TTC549 (cell line): Measurements from ENCODE around the gene DDRGK1.
"Not testable (repeated sequence)": the region's sequence is repeated elsewhere in the genome, so short reads cannot be mapped to it uniquely, and the experiment has no call there.

Source experiments
- FAIRE-seq: peaks from 2 replicates; lab custom pipeline; 2012; peaks lifted over from hg19 to GRCh38; lab: Jason Lieb, UNC

The DDRGK1 gene

DNA sequence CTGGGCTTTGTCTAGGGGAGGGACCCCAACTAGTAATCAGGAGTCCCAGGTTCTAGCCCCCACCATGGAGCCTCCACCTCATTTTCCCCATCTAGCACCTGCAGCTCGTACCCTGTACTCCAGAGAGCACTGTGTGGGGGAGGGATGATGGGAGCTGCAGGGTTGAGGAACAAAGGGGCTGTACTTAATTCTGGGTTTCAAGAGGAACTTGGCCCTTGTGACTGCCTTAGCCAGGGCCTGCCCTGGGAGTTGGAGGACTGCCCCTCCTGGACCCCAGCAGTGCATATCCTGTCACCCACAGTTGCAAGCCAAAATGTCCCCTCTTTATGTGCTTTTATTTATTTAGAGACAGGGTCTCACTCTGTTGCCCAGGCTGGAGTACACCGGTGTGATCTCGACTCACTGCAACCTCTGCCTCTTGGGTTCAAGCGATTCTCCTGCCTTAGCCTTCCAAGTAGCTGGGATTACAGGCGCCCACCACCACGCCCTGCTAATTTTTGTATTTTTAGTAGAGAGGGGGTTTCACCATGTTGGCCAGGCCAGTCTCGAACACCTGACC lies 11.0 kb upstream of the DDRGK1 start:
- not testable (repeated sequence) for FAIRE-seq

DNA sequence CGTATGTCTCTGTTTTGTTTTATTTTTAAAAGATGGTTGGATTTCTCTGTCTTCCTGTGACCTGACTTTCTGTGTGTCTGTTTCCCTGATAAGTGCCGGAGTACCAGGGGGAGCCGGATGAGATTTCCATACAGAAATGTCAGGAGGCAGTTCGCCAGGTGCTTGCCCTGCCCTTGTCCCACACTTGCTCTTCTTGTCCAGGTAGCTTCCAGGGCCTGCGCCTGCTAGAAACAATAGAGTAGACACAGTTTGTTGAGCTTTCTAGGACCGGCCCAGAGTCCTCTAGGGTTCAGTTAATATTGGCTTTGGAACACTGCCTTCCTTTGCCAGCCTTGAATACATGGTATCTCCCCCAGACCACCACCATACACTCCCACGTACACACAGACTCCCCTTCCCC lies 8.7 kb upstream of the DDRGK1 start:
- FAIRE-seq = no peak

DNA sequence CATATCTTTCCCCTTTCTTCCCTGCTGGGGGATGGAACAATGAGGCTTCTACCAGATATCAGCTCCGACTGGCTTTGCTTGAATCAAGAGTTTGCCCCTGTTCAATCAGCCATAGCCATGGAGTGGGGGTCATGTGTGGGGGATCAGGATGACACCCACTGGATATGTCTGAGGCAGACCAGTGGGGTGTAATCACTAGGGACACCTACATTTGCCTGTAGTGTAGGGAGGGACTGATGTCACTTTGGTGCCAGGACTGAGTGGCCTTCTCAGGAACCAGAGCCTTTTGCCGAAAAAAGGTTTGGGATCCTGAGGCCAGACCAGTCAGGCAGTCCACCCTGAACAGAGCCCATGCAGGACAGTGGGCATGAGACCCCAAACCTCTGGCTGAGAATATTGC lies 5.9 kb upstream of the DDRGK1 start:
- FAIRE-seq = no peak

DNA sequence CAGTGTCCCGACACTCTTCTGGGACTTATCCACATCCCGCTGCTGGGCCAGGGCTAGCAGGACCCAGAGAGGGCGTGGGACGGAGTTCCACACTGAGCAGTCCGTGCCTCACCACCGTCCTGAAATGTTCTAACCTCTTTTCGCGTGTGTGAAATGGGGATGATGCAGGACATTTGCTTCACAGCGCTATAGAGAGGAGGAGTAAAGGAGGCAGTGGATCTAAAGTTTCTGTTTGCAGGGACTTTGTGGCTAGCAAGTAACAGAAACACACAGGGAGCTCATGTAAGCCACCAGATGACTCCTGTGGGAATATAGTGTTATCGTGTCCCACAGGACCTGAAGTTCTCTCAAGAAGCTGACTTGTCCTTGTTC lies 5.5 kb upstream of the DDRGK1 start:
- FAIRE-seq = no peak

DNA sequence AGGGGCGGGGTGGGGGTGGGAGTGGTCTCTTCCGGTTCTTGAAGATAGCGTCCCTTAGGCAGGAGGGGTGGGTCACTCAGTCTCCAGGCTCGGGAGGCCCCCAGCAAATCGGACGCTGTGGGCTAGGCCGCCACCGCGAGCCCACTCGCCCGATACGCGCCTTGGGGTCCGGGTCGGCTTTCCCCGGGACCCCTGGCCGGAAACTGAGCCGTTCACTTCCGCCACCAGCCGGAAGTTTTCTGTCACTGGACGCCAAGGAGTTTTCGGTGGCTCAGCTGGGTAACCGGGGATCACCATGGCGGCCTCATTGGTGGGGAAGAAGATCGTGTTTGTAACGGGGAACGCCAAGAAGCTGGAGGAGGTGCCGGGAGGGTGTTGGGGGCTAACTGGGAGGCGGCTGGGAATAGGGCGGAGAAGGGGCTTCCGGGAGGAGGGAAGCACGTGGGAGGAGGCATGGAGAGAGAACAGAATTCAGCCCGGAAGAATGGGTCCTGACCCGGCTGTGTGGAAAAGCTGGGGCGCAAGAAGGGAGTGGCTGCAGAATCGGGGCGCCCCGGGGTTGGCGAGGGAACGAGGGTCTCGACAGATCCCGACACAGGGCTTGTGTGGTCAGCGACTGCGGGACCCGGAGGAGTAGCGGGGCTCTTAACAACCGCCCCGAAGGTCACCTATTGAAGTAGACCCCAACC lies 4.9 kb upstream of the DDRGK1 start, which contains the start of gene ITPA:
TSS of gene ITPA (plus strand) at position 242 of the 689 bp plus-strand sequence. CDS start at position 296, 54 bp downstream.
- FAIRE-seq = no peak

DNA sequence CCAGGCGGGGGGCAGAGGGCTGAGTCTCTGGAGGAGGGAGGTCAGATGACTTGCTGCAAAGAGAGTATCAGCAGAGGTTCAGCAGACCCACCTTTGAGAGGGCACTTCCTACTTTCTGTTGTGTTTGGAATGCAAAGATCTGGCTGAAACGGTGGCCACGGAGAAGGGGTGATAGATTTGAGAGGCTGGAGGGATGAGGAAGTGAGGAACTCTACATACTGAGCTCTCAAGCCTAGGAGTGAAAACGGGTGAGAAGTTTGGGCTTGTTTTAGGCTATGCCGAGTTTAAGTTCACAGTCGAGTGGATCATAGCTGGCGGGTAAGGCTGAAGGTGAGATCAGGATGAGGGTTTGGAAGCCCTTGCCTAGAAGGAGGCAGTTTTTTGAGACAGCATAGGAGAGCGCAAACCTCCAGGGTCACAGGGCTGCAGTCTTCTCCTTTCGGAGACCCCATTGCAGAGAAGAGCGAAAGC lies 4.3 kb upstream of the DDRGK1 start:
- no peak for FAIRE-seq

DNA sequence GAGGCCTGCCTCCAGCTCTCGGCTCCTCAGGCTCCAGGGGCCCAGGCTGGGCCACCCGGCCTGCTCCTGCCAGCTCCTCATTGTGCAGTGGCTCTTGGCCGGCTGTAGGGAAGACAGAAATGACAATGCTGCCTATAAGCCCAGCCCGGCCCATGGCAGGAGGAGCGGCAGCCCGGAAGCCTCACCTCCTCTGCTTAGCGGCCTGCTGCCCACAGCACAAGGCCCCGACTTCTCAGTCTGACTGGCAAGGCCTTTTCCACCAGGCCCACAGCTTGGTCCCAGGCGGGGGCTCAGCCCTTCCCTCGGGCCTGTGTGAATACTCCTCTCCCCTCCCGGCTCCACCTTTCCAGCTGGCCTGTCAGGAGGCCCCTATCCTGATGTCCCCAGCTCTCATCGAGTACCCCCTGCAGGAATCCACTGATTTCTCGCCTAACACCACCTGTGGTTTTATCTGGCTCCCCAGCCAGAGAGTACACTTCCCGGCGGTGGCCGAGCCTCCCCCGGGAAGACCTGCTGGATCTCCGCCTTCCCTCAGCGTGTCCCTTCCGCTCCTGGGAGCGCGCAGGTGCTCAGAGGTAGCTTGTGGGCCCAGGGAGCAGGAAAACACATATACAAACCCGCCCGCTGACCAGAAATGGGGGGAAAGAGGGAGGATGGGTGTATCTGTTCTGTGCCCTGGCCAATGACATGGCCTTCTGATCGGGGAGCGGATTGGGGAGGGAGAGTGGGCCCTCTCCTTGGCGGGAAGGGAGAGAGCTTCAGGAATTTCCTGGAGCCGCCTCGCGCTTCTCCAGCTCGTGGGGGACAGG lies 963 bp downstream of the DDRGK1 start:
- FAIRE-seq = no peak

DNA sequence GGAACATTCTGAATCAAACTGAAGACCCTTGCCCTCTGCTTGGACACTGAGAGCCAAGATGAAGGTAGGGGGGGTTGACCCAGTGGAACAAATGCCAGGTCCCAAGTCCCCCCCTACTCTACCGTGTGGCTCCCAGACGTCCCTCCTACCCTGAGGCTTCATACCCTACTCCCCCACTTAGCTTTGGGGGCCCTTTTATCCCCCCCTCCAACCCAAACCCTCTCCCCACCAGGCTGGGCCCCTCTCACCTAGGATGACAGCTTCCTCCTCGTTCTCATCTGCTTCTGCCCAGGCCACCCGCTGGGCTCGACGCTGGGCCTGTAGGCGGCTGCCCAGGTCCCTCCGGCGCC lies 1.5 kb downstream of the DDRGK1 start:
- no peak for FAIRE-seq

DNA sequence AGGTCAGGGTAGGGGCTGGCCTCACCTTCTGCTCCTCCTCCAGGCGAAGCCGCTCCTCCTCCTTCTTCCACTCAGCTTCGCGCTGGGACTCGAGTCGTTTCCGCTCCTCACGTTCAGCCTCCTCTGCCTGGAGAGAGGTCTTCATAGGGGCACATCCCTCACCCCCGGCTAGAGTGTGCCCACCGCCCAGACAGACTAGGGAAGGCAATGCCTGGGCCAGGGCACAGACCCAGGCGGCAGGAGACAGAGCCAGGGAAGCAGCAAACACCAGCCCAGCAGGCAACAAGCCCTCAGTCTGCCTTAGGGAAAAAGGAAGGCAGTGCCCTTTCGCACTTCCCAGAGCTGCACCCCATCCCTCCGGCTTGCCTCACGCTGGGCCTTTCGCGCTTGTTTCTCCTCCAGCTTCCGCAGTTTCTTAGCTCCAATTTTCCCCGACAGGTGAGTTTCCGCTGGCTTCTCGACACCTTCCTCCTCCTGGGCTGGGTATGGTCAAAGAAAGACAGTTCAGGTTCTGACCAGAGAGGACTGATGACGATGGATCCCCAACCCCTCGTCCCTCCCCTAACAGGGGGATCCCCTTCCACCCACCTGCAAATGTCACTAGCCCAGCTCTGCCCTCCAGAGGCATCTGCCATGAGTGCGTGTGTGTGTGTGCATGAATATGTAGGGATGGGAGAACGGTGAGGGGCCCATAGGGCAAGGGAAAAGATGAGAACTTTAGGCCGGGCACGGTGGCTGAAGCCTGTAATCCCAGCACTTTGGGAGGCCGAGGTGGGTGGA lies 4.3 kb downstream of the DDRGK1 start:
- no peak for FAIRE-seq

DNA sequence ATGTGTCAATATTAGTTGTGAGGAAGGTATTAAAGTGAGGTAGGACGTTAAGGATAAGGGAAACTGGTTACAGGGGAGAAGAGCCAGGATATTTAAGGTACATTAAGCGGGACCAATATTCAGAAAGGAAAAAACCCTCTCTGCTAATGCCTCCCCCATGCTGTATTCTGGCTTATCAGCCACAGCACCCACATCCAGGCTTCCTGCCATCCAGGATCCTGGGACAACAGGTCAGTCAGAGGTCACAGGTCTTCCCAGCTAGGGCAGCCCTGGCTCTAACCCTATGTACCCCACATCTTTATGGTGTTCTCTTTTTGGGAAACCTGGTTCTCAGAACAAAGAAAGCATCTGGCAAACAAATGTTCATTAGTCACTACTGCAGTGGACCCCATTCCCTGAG lies 5.3 kb downstream of the DDRGK1 start:
- no peak for FAIRE-seq

DNA sequence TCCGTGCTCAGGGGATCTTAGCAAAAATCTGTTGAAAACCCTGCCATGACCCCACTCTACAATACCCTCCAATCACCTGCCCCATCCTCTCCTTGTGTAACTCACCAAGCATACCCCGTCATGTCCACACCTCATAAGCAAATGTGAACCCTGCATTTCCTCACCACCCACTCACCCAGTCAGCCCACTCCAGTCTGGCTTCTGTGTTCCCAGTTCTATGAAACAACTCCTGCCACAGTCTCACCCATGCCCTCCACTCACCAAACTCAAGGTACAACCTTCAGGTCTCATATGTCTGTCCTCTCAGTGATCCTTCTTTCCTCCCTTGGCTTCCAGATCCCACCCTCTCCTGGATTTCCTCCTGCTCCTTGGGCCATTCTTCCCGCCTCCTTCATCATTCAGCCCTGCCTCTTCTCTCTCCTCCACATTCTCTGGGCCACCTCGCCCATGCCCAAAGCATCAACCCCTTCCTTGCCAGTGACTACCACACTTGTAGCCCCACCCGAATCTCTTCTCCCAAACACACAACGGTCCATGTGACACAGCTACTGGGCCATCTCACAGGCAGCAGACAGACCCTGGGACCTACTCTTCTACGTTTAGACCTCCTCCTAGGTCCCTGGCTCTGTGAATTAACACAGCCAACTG lies 8.8 kb downstream of the DDRGK1 start:
- no peak for FAIRE-seq

DNA sequence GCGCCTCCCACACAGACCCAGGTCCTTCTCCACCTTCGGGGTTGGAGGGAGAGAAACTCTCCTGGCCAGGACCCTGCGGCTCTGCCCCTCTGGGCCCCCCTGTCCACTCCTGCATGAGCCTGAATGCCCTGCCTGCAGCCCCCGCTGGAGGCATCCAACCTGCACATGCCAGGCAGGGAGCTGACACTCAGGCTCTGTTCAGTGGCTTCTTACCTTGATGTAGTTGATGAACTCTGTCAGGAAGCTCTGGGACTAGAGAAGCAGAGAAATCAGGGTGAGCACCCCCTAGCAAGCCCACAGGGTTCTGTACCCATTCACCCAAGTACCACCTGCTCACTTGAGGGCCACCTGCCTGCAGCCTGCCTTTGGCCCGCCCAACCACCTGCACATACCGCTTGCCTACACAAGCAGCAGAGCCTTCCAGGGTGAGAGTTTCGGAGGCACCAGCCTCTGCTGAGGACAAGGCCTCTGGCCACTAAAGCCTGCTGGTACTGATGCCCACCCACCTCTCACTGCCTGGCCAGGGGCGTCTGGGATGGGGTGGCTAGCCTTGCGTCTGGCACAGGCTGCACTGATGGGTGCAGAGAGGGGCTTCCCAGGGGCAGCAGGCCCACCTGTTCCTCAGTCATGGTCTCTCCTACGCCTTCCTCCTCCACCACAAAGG lies 9.7 kb downstream of the DDRGK1 start:
- FAIRE-seq = no peak

DNA sequence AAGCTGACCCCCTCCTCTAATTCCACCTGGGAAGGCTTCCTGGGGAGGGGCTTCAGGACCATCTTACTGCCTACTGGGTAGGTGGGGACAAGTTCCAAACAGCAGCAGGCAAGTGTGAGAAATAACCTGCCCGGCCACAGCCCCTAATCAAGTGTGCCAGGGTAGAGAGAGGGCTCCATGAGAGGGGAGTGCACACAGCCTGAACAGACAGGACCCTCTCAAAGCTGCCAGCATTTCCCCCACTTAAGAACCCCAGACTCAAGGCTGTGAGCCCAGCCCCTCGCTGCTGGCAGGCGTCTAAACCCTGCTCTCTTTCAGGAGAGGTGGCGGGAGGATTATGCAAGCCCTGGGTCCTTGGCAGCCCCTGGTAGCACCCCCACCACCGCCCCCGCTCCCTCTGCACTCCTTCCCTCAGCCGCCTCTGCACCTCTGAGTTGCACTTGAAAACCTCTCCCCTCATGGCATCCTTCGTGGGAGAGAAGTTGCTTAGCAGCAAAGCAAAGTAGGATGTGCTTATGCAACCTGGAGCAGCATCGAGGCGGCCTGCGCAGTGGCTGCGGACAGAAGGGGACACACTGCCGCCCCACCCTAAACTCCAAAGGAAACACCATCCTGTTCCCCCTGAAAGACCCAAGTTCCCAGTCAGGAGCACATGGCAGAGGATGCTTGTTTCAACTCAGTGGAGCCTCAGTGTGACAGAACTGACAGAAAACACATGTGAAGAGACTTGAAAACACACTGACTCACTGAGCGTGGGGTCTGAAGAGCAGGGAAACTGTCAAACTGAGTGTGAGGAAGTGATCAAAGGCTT lies 10.5 kb downstream of the DDRGK1 start:
- FAIRE-seq = no peak

DNA sequence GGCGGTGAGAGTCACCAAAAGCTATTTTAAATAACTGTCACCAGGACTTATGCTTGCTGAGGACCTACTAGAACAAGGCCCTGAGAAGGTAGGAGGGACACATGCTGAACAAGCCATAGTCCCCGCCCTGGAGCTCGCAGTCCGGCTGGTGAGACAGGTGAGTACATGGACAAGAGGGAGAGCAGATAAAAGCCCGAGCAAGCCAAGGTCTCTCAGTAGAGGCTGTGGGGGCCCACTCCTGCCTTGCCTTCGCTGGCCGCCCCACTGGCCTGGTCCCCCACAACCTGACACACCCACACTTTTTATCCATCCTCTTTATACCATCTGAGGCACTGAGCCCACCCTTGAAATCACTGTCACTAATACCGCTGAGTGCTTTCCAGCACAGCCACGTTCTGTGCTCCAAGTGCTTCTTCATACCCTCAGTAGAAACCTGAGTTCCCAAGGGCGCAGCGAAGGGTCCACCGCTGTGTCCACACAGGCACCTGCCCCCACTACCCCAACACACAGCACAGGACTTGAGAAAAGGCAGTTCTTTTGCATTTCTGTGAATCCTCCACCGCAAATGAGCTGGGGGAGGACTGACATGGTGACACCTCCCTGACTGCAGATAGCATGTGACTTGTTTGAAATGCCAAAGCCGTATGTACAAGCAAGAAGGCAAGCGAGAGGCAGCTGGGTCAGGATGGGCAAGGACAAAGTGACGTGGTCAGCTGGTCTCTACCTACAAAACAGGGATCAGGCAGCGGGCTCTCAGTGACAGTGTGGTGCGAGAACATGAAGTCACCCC lies 12.1 kb downstream of the DDRGK1 start:
- no peak for FAIRE-seq

DNA sequence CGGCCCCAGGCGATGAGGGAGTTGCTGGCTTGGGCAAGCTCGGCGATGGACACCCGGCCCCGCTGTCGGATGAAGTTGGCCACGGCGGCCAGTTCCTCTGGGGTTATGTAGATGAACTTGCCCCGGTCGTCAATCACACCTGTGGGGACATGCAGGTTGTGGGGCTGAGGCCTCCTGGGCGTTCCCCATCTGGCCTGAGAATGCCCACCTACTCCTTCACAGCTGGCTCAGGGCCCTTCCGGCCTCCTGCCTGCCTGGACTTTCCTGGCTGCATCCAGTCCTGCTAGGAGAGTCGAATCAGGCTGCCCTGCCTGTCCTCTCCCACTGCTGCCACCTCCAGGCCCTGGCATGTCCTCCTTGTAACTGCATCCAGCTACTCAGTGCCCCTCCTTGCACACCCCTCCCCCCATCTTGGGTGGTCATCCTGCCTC lies 13.8 kb downstream of the DDRGK1 start:
- FAIRE-seq = no peak

DNA sequence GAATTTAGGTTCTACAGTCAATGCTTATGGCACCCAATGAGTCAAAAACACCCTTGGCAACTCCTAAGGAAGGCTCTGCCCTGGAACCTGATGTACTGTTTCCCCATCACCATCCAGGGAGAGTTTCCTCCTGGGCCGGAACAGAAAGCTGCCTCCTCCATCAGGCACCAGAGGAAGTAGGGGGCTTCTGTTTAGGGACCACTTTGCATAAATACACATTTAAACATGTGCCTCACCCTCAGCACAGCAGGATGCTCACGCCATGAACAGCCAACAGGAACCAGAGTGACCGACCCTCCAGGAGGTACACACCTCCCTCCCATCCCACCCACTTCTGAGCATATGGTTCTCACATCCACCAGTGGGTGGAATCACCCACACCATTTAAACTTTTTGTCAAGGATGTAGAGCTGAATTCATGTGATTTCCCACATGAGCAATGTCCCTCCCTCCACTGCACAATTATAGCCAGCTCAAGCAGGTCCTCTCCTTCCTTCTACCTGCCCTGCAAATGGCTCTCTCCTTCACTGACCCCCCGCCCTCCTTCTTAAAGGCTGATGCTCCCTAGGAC lies 14.8 kb downstream of the DDRGK1 start:
- no peak for FAIRE-seq

DNA sequence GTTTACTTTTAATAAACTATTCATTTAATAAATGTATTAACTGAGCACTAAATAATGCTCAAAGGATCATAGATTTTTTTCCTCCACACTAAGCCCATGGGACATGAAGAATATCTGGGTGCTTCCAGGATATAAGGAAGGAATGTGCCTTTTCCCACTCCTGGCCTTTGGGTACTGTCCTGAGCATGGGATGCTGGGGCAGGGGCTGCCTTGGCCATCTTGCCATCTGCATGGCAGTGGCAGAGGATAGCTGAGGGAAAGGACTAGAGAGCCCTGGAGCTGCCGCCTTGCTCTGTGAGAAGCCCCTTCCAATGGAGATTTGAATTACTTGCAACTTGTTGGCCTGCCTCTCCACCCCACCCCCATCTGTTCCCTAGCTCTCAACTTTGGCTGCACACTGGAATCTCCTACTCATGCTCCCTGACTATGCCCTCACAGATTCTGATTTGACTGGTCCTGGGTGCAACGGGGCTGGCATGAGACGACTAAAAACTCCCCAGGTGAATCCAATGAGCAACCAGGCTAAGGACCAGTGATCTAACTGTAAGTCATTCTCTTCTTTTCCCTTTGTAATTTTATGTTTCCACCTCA lies 15.6 kb downstream of the DDRGK1 start:
- no peak for FAIRE-seq

DNA sequence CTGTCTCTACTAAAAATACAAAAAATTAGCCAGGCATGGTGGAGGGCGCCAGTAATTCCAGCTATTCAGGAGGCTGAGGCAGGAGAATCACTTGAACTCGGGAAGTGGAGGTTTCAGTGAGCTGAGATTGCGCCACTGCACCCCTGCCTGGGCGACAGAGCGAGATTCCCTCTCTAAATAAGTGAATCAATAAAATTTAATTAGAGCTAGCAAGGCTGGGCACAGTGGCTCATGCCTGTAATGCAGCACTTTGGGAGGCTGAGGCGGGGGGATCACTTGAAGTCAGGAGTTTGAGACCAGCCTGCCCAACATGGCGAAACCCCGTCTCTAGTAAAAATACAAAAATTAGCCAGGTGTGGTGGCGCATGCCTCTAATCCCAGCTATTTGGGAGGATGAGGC lies 16.6 kb downstream of the DDRGK1 start:
- not testable (repeated sequence) for FAIRE-seq
